T-cell (primary cell): ENCODE measurements around the gene IL1RAPL2. TPM values are rescaled to one million over a fixed set of nuclear protein-coding genes. Genes with fewer than 3 reads are reported as not detected.

Source experiments
- ATAC-seq, 4 experiments: fragments of 200-7000 bp in 3 of 4; fragments of 150-1000 bp in 1 of 4; cut with Tn5 transposase; replicated peaks in 1 of 4; 1 replicate in 3 of 4; 2 replicates in 1 of 4; pipeline ENCODE4 v1.10.0; 2021; ENCODE audit warnings: moderate library complexity in 3 of 4, mild to moderate bottlenecking in 2 of 4, moderate number of reproducible peaks in 1 of 4
- CTCF ChIA-PET, 2 donors: fragments of 300-600 bp; sonication (Branson Sonifier 250); formaldehyde crosslinking; loops; one replicate each; lab custom pipeline; 2022; ENCODE audit warnings: antibody characterized with exemption in 2 of 2; lab: Charles Lee
- POLR2A ChIA-PET, 2 donors: fragments of 300-600 bp; sonication (Branson Sonifier 250); formaldehyde crosslinking; loops; one replicate each; lab custom pipeline; 2022; ENCODE audit warnings: antibody characterized with exemption in 2 of 2; lab: Charles Lee
- DNase-seq, 35 experiments: peaks; one replicate each; pipeline versions ENCODE4 v3.0.0 to v3.0.0-alpha.2; 2013 to 2023
- H3K27ac ChIP-seq: one replicate; pipeline ENCODE4 v1.5.1; 2013; ENCODE audit warnings: low read length
- H3K27me3 ChIP-seq, 2 experiments: replicated peaks in 1 of 2; 1 replicate in 1 of 2; 2 replicates in 1 of 2; pipeline versions ENCODE4 v1.6.1 to v1.7.0; 2013; ENCODE audit warnings: low read length in 1 of 2, mixed read lengths in 1 of 2; ENCODE audit not compliant: control insufficient read depth in 2 of 2, insufficient read depth in 2 of 2; ENCODE audit errors: extremely low read depth in 1 of 2
- H3K36me3 ChIP-seq, 2 donors: 1 replicate in 1 of 2; 2 replicates in 1 of 2; pipeline versions ENCODE4 v1.6.1 to v1.7.0; 2013; ENCODE audit warnings: low read length in 1 of 2; ENCODE audit not compliant: control insufficient read depth in 2 of 2, insufficient read depth in 1 of 2; ENCODE audit errors: extremely low read depth in 1 of 2
- H3K4me1 ChIP-seq, 2 experiments: 1 replicate in 1 of 2; 2 replicates in 1 of 2; pipeline versions ENCODE4 v1.6.1 to v1.7.0; 2013; ENCODE audit warnings: low read length in 2 of 2, mixed read lengths in 1 of 2; ENCODE audit not compliant: insufficient read depth in 2 of 2, control insufficient read depth in 1 of 2; ENCODE audit errors: extremely low read depth in 1 of 2
- H3K4me3 ChIP-seq, 2 donors: 1 replicate in 1 of 2; 2 replicates in 1 of 2; pipeline versions ENCODE4 v1.5.1 to v1.7.0; 2013; ENCODE audit warnings: mild to moderate bottlenecking in 2 of 2, low read length in 1 of 2, moderate library complexity in 1 of 2; ENCODE audit not compliant: control insufficient read depth in 1 of 2; ENCODE audit errors: extremely low read depth in 1 of 2
- H3K9me3 ChIP-seq: 2 replicates; pipeline ENCODE4 v1.7.0; 2013
- H3K27ac Mint-ChIP-seq, 2 donors: one replicate each; pipeline ENCODE4 v1.8.0; 2020 to 2021; ENCODE audit warnings: mild to moderate bottlenecking in 2 of 2, mixed read lengths in 2 of 2
- H3K27me3 Mint-ChIP-seq, 2 donors: one replicate each; pipeline ENCODE4 v1.8.0; 2021 to 2022; ENCODE audit warnings: mixed read lengths in 2 of 2
- H3K36me3 Mint-ChIP-seq: one replicate; pipeline ENCODE4 v1.8.0; 2021; ENCODE audit warnings: mixed read lengths
- H3K4me1 Mint-ChIP-seq, 3 donors: one replicate each; pipeline ENCODE4 v1.8.0; 2020 to 2022; ENCODE audit warnings: mixed read lengths in 3 of 3, mild to moderate bottlenecking in 1 of 3
- H3K4me3 Mint-ChIP-seq, 3 donors: one replicate each; pipeline ENCODE4 v1.8.0; 2020 to 2022; ENCODE audit warnings: mild to moderate bottlenecking in 3 of 3, mixed read lengths in 3 of 3, moderate library complexity in 3 of 3
- H3K9me3 Mint-ChIP-seq, 3 donors: one replicate each; pipeline ENCODE4 v1.8.0; 2020 to 2022; ENCODE audit warnings: mixed read lengths in 3 of 3
- WGBS: methylation state at CpG from one replicate; pipeline ENCODE4 v1.1.5; 2013; ENCODE audit warnings: missing lambda C conversion rate; ENCODE audit not compliant: insufficient coverage; 5-methylcytosine and 5-hydroxymethylcytosine counted together
- total RNA-seq, 35 experiments: library from RNA in 6 of 35; stranded (reverse) in 6 of 35; fragments of 120-200 nt in 1 of 35; gene quantifications; one replicate each; pipeline versions ENCODE4 v1.2.1 to v1.2.4 and lab custom pipeline; 2013 to 2026

The IL1RAPL2 gene
- total RNA-seq, 5 donors from 2014 or later (not counting 1 experiment from before 2014, with no cell fraction given) = not detected

- POLR2A ChIA-PET = no interaction called here
- no peak overlapping the region for H3K27ac Mint-ChIP-seq
- Histone ChIP-seq H3K27ac (no peak overlapping the region), H3K9me3 (no peaks in the 10 kb centered on the region), H3K27me3 (peaks cover 0 to 34% of the 10 kb centered on the region in 2 experiments), H3K4me3 (no peak overlapping the region), H3K36me3 (no peaks in the 10 kb centered on the region), H3K4me1 (no peaks in the 10 kb centered on the region)
- H3K9me3 Mint-ChIP-seq = peaks cover 0 to 2% (median 0%) of the 10 kb centered on the region in 3 donors
- 2% methylated on average over 8 of the region's 39 CpGs for WGBS
- H3K36me3 Mint-ChIP-seq = no peaks in the 10 kb centered on the region
- DNase-seq (no peak), ATAC-seq (no peak)
- no peak overlapping the region for H3K4me3 Mint-ChIP-seq
- no peaks in the 10 kb centered on the region for H3K4me1 Mint-ChIP-seq
- peaks cover 30 to 35% of the 10 kb centered on the region in 2 donors for H3K27me3 Mint-ChIP-seq
- CTCF ChIA-PET = interaction anchor here in 1 of 2 donors (0.7 kb wide), 1 partner anchor 366 kb away, joined by 3 read pairs; no protein-coding TSS in a partner anchor
Measured at GRCh38 chrX:104564921-104565703, 887 bp upstream of the IL1RAPL2 start.

- Mint-ChIP-seq H3K9me3 (peaks cover 0 to 2% (median 0%) of the 10 kb centered on the region in 3 donors), H3K27me3 (peaks cover 32 to 35% of the 10 kb centered on the region in 2 donors), H3K4me3 (no peak overlapping the region), H3K36me3 (no peaks in the 10 kb centered on the region), H3K27ac (no peak overlapping the region), H3K4me1 (no peaks in the 10 kb centered on the region)
- 9% methylated on average over 22 of the region's 46 CpGs for WGBS
- Histone ChIP-seq H3K4me1 (no peaks in the 10 kb centered on the region), H3K27me3 (peaks cover 2 to 34% of the 10 kb centered on the region in 2 experiments), H3K36me3 (no peaks in the 10 kb centered on the region), H3K4me3 (no peak overlapping the region), H3K9me3 (no peaks in the 10 kb centered on the region), H3K27ac (no peak overlapping the region)
- ChIA-PET POLR2A (no interaction called here), CTCF (interaction anchor here in 1 of 2 donors (0.5 kb wide), 1 partner anchor 18 kb away, joined by 5 read pairs; no protein-coding TSS in a partner anchor)
- no peak for ATAC-seq
- no peak for DNase-seq
Measured at GRCh38 chrX:104566681-104567501, 892 bp downstream of the IL1RAPL2 start.

GRCh38 chrX:104567506-104567905 is 1.5 kb downstream of the IL1RAPL2 start:
- CTCF ChIA-PET = no interaction called here
- H3K9me3 Mint-ChIP-seq = peaks cover 0 to 2% (median 0%) of the 10 kb centered on the region in 3 donors
- Histone ChIP-seq H3K4me3 (no peak overlapping the region), H3K27me3 (peaks cover 2 to 34% of the 10 kb centered on the region in 2 experiments), H3K36me3 (no peaks in the 10 kb centered on the region), H3K4me1 (no peaks in the 10 kb centered on the region), H3K9me3 (no peaks in the 10 kb centered on the region), H3K27ac (no peak overlapping the region)
- POLR2A ChIA-PET = no interaction called here
- no peak overlapping the region for H3K4me3 Mint-ChIP-seq
- no peak for DNase-seq
- ATAC-seq = no peak
- 33% methylated on average over 7 of the region's 14 CpGs for WGBS
- no peaks in the 10 kb centered on the region for H3K36me3 Mint-ChIP-seq
- H3K27ac Mint-ChIP-seq = no peak overlapping the region
- H3K4me1 Mint-ChIP-seq = no peaks in the 10 kb centered on the region
- peaks cover 35 to 36% of the 10 kb centered on the region in 2 donors for H3K27me3 Mint-ChIP-seq

- H3K27ac Mint-ChIP-seq = no peak overlapping the region
- Histone ChIP-seq H3K27me3 (peaks cover 2 to 34% of the 10 kb centered on the region in 2 experiments), H3K36me3 (no peaks in the 10 kb centered on the region), H3K9me3 (no peaks in the 10 kb centered on the region), H3K4me1 (no peaks in the 10 kb centered on the region), H3K27ac (no peak overlapping the region), H3K4me3 (no peak overlapping the region)
- H3K4me1 Mint-ChIP-seq = no peaks in the 10 kb centered on the region
- ChIA-PET CTCF (no interaction called here), POLR2A (no interaction called here)
- 0% methylated on average over 1 of the region's 23 CpGs for WGBS
- DNase-seq (no peak), ATAC-seq (no peak)
- peaks cover 0 to 2% (median 0%) of the 10 kb centered on the region in 3 donors for H3K9me3 Mint-ChIP-seq
- peaks cover 34 to 39% of the 10 kb centered on the region in 2 donors for H3K27me3 Mint-ChIP-seq
- no peak overlapping the region for H3K4me3 Mint-ChIP-seq
- no peaks in the 10 kb centered on the region for H3K36me3 Mint-ChIP-seq
Measured at GRCh38 chrX:104568304-104568915, 2.4 kb downstream of the IL1RAPL2 start.

- Histone ChIP-seq H3K27me3 (no peaks in the 10 kb centered on the region), H3K4me3 (no peak overlapping the region), H3K9me3 (no peaks in the 10 kb centered on the region), H3K36me3 (no peaks in the 10 kb centered on the region), H3K27ac (no peak overlapping the region), H3K4me1 (no peaks in the 10 kb centered on the region)
- no peak for DNase-seq
- peaks cover 0 to 19% of the 10 kb centered on the region in 2 donors for H3K27me3 Mint-ChIP-seq
- peaks cover 0 to 3% (median 0%) of the 10 kb centered on the region in 3 donors for H3K9me3 Mint-ChIP-seq
- CTCF ChIA-PET = no interaction called here
- no peak overlapping the region for H3K27ac Mint-ChIP-seq
- POLR2A ChIA-PET = no interaction called here
- no peaks in the 10 kb centered on the region for H3K36me3 Mint-ChIP-seq
- no peak for ATAC-seq
- no peaks in the 10 kb centered on the region for H3K4me1 Mint-ChIP-seq
- 86% methylated on average over 1 of the region's 2 CpGs for WGBS
- H3K4me3 Mint-ChIP-seq = no peak overlapping the region
Measured at GRCh38 chrX:104618106-104618895, 52.3 kb downstream of the IL1RAPL2 start.
